GM19240 (cell line): ENCODE data around the gene JARID2.

Experiments
- DNase-seq: peaks from one replicate; pipeline ENCODE4 v3.0.0; 2011; ENCODE audit warnings: low spot score; ENCODE audit not compliant: insufficient read length

JARID2 gene

GRCh38 chr6:15562977-15563376 lies 317.1 kb downstream of the JARID2 start:
- no peak for DNase-seq

DNA sequence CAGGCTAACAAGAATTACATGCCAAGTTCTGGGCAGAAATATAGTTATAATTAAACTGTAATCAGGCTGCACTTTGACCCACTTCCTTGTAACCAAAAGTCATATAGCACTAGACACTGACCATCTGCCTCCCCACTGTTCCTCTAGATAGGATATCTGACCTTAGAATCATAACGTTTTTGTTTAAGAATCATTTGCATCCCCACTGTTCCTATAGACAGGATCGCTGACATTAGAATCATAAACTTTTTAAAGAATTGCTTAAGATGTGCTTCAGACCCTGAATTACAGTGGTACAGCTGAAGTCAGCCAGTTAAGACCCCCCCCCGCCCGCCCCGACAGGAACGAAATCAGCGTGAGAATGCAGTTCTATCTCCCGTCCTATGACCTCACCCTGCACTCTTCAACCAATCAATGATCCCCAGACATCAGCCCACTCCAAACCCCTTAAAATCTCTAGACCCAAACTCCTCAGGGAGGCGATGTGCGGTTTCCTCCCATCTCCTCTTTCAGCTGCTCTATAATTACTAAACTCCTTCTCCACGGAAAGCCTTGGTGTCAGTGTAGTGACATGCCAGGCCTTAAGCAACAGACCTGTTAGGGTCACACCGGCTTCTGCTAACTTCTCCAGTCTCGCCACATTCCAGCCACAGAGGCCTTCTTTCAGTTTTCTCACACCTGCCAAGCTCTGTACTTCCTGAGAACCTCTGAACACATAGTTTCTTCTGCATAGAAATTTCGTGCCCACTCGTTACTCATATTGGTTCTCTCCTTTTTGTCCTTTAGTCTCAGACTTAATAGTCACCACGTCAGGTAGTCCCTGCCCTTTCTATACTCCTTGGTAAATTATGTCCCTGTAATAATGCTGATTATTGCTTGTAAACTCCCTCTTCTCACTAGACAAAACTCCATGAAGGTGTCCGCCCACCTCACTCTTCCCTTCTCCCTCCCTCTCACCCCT lies 323.4 kb downstream of the JARID2 start:
- no peak for DNase-seq

- DNase-seq: no peak
These were observed 324.3 kb downstream of the JARID2 start for GRCh38 chr6:15570171-15570570.
